Measurements from ENCODE around the gene TSFM. TPM values are rescaled to one million over a fixed set of nuclear protein-coding genes. Genes with fewer than 3 reads are reported as not detected.

The TSFM gene
- 10 to 100 TPM; 15.9 to 16.4 TPM for total RNA-seq
- long read RNA-seq, donor 1, partial matches to known transcripts: 2 of 5 reads
- long read RNA-seq, donor 1, other reads (novel, unspliced or antisense): 0 of 5 reads
- long read RNA-seq, donor 2, transcript TSFM-204 (6 exons, 2,192 nt): major isoform, 40 of 49 reads
- long read RNA-seq, donor 2, partial matches to known transcripts: 0 of 49 reads
- long read RNA-seq, donor 2, other reads (novel, unspliced or antisense): 9 of 49 reads

DNA sequence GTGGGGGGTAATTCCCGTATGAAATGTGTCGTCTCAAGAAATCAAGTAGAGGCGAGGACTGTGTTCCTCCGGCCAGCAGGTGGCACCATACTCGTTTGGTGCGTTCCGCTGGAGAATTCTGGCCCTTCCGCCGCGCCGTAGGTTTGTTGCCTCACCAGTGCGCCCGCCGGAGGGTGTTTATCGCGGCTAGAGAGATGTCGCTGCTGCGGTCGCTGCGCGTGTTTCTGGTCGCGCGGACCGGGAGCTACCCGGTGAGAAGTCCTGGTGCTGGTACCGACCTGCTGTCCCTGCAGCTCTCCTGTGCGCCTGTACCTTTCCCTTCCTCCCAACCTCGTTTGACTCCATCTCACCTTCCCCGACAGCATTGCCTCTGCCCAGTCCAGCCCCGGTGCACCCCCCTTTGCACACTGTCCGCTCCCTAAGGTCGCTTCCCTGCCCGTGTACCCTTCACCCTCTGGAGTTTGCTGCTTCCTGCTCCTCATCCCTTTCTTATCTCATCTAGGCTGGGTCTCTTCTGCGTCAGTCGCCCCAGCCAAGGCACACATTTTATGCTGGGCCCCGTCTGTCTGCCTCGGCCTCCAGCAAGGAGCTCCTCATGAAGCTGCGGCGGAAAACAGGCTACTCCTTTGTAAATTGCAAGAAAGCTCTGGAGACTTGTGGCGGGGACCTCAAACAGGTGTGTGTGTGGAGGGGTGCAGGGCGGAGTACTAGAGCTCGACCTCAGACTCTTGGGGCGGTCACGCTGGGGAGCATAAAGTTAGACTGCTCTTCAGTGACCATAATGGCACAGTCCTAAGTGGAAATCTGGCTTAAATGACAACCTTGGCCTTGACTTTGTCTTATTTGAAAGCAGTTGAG, at the start of gene TSFM:
TSFM (plus strand) TSS at position 180 of the 858 bp plus-strand sequence; CDS start at position 195, 15 bp downstream.
- DNase-seq (ENCODE audit: low spot score): peak; percentile 99
- intact Hi-C loops (cut with DNase I): no loop called here

DNA sequence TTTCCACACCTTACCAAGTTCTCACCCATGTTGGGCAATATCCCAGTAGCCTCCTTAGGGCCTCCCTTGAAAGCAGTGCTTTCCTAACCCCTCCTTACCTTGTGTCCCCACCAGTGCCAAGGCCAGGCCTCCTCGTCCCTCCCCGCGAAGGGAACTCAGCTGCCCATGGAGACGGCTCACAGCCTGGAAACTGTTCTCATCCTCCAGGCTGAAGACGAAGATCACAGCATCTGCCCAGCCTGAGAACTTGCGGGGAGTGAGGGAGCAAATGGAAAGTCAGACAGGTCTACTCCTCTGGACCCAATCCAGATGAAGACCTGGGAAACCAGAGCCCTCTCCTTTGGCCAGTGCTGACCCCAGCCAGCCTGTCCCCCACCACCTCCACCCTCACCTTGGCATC, 48.7 kb upstream of the TSFM start:
- intact Hi-C loops (cut with DNase I): no loop called here

DNA sequence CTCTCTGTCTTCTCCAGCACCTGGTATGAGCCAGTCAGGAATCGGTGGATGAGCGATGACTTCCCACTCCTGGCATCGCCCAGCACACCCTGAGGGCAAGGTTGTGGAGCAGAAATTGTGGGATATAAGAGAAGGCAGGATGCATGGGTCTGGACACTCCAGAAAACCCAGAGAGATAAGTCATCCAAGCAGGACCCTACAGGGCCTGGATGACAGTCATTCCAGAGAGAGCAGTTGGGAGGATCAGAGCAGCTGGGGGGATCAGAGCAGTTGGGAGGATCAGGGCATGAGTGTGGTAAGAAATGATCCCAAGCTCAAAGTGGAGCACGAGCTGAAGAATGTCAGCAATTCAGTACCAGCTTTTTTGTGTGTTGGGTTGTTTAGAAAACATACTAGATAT, 48.0 kb upstream of the TSFM start:
- intact Hi-C loops (cut with DNase I): no loop called here

More for the DNA sequence above, 48.7 kb upstream of the TSFM start:
- peak; percentile 68 for DNase-seq (ENCODE audit: low spot score)

DNA sequence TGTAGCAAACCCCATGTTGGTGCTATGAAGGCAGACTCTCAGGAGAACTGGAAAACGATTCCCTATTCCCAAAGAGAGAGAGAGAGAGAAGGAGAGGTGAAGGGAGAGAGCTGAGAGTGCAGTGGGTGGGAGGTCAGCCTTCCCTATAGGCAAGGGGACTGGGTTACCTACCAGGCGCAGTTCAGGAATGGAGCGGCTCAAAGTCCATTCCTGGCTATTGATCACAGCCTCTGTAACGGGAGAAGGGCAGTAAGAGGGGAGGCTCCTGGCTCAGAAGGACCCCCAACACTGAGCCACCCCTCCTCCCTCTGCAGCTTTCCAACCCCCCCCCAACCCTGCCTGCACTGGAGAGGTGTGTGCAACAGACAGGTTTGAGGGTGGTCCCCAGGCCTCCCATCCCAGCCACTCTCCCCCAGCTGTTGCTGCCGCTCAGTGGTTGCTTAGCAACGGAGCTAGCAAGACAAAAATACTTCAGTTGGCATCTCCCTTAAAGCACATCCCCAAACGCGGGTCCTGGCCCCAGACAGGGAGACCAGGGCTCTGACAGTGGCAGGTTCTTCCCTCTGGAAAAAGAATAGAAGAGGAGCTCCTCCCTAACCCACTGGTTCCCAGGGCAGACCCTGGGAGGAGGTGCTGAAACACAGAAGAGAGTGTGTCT, 47.3 kb upstream of the TSFM start:
- intact Hi-C loops (cut with DNase I): no loop called here
- DNase-seq (ENCODE audit: low spot score): peak; percentile 55

More for the DNA sequence above, 48.0 kb upstream of the TSFM start:
- peak; percentile 24 for DNase-seq (ENCODE audit: low spot score)

DNA sequence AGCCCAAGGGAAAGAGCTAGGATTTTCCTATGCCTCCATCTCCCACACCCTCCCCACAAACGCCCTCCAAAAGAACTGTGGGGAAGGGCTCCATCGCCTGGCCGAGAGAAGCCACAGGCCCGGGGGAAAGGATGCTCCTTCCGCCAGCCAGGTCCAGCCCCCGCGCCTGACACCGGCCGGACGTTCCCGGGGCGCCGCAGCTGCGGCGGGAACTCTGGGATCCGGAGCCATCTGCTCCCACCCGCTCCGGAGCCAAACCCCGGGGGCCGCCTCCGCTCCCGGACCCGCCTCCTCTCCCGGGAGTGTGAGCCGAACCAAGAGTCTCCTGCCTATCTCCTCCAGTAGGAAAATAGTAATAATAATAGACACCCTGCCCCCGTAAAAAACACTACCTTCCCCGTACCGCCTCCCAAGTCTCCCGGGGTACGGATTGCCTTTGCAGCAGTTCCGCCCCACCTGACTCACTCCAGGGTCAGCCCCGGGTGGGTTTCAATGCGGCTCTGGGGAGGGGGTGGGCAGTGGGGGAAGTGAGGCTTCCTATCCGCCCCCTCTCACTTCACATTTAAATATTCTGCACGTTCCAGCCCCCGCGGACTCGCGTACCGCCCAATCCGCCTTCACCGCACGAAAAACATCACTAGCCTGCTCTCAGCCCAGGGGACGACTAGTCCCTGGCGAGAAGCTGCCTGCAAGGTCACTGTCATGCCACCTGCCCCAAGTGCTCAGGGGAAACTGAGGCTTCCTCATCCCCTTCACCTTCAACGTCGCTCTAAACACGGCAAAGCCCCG, 46.4 kb upstream of the TSFM start:
- peak; percentile 79 for DNase-seq (ENCODE audit: low spot score)
- intact Hi-C loops (cut with DNase I): no loop called here

DNA sequence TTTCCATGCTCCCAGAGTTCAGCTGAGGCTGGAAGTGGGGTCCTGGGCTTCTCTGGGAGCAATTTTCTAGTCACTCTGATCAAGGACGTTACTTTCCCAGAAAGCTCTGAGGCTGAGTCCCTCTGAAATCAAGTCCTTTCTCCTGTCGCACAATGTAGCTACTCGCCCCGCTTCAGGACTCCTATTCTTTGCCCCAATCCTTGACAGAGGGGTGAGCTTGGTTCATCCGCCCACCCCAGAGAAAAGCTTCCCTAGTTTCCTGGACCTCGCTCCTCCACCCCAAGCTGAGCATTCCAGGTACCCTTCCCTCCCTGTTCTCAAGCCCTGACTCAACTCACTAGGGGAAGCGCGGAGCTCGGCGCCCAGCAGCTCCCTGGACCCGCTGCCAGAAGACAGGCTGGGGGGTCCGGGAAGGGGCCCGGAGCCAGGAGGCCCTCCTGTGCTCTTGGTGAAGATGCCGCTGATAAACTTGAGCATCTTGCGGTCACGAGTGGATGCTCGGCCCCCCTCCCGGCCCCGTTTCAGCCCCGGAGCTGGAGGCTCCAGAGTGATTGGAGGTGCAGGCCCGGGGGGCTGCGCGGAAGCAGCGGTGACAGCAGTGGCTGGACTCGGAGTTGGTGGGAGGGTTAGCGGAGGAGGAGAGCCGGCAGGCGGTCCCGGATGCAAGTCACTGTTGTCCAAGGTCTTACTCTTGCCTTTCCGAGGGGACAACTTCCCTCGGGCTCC, 45.7 kb upstream of the TSFM start:
- intact Hi-C loops (cut with DNase I): no loop called here
- DNase-seq (ENCODE audit: low spot score): no peak

DNA sequence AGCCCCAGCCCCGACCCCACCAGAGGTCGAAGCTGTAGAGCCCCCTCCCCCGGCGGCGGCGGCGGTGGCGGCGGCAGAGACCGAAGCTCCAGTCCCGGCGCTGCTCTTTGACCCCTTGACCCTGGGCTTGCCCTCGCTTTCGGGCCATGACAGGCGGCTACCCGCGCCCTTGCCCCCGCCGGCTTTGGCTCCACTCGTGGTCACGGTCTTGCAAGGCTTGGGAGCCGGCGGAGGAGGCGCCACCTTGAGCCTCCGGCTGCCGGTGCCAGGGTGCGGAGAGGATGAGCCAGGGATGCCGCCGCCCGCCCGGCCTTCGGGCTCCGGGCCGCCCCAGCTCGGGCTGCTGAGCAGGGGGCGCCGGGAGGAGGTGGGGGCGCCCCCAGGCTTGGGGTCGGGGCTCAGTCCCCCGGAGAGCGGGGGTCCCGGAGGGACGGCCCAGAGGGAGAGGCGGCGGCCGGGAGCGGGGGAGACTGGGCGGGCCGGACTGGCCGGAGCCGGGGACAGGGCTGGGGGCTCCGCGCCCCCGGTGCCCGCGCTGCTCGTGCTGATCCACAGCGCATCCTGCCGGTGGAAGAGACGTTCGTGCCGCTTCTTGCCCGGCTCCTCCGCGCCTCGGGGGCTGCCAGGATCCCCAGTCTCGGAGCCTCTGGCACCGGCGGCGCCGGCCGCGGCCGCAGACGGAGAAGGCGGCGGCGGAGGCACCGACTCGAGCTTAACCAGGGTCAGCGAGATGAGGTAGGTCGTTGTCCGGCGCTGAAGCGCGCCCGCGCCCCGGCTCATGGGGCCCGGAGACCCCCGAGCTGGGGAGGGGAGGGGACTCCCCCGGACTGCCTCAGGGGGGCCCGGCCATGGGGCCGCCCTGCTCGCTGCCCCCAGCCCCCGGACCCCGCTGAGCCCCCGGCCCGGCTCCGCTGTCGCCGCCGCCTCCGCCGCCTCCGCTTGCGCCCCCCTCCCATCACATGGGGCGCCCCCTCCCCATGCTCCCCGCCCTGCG, 44.8 kb upstream of the TSFM start:
- intact Hi-C loops (cut with DNase I): no loop called here
- DNase-seq (ENCODE audit: low spot score): no peak

DNA sequence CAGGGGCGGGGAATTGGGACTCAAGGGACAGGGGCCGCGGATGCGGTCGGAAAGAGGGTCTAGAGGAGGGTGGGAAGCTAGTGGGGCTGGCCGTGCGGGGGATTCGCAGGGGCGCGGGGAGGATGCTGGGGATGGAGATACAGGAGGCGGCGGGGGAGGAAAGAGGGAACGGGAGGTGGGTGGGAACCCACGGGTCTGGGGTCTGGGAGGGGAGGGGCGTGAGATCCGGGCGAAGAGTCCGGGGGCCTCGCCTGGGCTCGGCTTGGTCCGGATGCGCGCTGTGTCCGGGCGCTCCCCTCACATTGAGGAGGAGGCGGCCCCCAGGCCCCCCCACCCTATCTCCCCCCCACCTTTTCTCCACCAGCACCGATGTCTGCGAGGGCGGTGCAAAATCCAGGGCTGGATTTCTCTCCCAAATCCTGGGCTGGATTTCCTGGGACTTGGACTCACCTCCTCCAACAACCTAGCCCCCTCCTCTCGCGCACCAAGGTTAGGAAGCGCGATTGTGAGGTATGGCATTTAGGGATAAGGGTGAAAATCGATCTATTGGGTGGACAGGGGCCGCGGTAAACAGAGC, 43.8 kb upstream of the TSFM start, which contains the start of gene AGAP2:
AGAP2 (minus strand) TSS at position 82 of the 577 bp plus-strand sequence. CDS start 496 bp downstream, outside the sequence.
- intact Hi-C loops (cut with DNase I): no loop called here

DNA sequence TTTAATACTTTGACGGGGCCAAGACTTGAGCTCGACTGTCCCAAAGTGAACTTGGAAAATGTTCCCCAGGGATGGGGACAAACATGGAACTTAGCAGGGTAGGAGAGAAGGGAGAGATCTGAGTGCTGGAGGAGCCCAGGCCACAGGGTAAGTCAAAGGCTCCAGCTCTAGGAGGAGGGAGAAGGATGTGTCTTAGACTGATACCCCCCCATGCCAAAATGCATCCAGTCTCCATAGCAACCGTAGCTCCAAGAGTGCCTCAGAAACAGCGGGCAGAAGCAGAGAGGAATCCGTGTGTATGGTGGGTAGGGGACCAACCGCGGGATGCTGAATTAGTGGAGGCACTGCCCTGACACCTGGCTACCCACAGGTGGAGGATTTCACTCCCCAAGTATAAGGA, 43.2 kb upstream of the TSFM start:
- no peak for DNase-seq (ENCODE audit: low spot score)
- intact Hi-C loops (cut with DNase I): no loop called here

More for the DNA sequence above, 43.8 kb upstream of the TSFM start, which contains the start of gene AGAP2:
- no peak for DNase-seq (ENCODE audit: low spot score)

DNA sequence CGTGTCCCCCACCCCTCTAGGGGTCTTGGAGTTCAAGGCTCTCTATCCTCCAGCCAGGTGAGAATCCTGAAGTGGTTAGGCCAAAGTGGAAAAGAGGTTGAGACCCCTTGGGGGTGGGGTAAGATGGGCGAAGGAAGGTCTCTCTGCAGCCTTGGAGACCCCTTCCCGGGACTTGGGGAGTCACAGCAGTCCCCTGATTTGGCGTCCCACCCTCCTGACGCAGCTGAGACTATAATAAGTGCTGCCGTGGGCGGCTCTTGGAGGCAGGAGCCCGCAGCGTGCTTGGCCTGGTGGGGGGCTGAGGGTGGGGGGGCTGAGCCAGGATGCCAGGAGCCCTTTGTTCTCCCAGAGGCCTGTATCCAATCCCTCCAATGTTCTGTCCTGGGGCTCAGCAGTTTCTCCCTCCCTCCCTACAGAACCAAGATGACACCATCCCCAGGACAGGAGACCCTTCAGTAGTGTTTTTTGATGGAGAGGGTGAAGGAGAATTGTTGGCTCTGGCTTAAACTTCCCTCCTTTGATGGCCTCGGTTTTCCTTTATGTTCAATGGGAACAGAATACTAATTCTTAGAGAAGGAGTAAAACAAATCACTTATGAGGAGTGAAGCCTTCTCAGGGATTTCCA, 42.6 kb upstream of the TSFM start:
- intact Hi-C loops (cut with DNase I): no loop called here
- DNase-seq (ENCODE audit: low spot score): peak; percentile 44

DNA sequence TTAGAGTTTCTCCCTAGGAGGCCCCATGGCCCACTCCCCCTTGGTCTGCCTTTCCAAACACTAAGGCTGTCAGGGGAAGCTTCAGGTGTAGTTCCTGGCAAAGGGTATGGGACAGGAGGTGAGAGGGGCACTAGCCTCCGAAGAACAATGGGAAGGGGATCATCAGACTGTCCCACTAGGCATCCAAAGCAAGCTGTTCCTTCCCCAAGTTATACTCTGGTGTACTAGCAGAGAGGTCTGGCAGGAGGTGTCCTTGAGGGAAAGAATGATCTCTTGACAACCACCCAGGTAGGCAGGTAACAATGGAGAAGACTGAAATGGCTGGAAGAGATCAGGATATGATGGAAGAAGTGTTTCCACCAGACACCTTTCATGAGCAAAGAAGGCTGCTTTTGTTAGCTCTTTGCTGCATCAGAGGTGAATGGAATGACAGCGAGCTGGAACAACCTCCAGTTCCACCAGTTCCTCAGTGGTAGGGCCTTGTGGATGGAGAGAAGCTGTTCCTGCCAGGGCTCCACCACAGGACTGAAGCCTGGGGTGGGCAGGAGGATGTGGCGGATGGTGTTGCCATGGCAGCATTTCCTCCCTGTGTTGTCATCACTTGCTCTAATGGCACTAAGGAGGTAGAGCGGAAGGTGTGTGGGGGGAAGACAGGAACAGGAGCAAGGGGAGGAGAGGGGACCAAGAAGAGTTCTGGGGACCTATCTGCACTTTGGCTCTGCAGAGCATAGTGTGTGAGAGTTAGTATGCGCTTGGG, 41.8 kb upstream of the TSFM start:
- intact Hi-C loops (cut with DNase I): no loop called here
- peak; percentile 79 for DNase-seq (ENCODE audit: low spot score)

DNA sequence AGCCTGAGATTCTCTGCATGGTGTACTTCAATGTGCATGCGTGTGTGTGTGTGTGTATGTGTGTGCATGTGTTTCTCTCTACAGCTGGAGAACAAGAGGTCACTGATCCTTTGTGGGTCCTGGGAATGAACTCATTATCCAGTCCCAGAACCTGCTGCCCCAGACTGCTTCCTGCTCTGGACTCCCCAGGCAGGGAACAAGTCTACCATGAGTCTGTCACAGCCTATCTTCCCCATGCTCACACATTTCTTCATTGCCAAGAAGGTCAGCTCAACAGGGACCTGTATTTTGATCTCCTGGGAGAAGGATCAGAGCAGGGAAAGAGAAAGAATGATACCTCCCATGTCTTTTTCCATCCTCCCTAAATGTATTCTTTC, 41.2 kb upstream of the TSFM start:
- intact Hi-C loops (cut with DNase I): no loop called here
- DNase-seq (ENCODE audit: low spot score): peak; percentile 56

DNA sequence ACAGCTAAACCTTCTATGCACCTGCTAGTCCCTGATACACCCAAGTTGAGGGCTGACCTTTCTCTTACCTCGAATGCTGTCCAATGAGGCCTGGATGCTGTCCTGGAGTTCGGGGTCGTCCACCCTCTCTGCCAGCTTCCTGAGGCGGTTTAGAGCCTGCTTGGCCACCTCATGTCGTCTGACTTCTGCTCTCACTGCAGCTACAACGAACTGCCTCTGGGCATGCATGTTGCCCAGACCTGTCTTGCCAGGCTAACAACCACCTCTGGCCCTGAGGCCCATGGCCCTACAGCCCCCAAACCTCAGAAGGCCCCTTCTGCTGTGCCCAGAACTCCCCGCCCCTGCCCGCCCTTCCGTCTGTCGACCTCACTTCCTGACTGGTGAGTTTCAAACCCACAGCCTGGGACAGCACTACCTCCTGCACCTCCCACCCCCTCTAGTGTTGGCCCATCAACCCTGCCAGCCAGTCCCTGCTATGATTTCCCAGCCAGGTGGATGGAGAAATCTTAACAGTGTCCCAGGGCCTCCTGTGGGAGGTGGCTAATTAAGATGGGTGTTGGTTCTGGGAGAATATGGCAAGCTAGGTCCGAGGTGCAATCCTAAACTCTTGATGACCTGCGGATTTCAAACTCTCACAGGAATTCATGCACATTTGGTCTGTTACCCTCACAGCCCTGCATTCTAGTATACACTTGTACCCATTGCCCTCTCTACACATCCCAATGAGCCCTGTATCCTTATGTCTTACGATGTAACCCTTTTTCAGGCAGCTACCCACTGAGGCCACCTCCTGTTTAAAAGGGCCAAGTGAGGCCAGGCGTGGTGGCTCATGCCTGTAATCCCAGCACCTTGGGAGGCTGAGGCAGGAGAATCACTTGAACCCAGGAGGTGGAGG, 40.5 kb upstream of the TSFM start:
- peak; percentile 84 for DNase-seq (ENCODE audit: low spot score)
- intact Hi-C loops (cut with DNase I): no loop called here

DNA sequence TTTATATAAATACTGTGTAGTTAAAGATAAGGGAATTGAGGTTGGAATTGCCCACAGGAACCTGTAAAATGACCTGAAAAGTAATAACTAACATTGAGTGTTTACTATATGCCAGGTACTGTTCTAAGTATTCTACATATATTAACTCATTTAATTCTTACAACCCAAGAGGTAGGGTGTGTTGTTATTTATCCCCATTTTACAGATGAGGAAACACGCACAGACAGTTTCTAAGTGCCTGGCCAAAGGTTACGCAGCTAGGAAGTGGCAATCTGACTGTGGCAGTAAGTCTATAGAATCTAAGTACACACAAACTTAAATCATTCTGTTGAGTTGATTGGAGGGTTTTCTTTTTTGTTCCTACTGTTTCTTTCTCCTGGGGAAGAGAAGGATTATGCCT, 38.8 kb upstream of the TSFM start:
- intact Hi-C loops (cut with DNase I): no loop called here
- DNase-seq (ENCODE audit: low spot score): no peak

DNA sequence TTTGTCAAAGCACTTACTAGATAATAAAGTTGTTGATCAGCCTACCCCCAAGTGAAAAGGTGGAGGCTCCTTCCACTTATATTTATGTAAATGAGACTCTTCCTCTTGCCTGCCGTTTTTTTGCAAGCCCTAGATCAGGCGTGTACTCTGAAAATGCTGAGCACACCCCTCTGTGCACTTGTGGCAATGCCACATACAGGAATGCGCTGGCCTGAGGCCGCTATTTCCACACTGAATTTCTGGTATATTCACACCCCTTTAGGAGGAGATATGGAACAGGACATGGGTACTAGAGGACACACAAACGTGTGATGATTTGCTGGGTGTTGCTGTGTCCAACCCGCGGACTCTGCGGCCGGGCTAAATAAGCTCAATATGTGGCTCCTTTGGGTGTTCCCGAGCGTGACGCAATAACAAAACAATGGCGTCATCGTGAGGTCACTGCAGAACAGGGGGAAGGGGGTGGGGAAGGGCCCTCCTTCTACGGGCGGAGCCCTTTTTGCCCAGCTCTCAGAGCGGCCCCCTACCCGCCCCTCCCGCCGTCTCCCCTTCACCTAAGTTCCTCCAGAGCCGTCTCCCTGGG, 38.3 kb upstream of the TSFM start:
- intact Hi-C loops (cut with DNase I): no loop called here
- peak; percentile 95 for DNase-seq (ENCODE audit: low spot score)

Measured in posterior vena cava (tissue), 2 donors.